Loucy (cell line): ENCODE measurements around the gene NSD2.

Experiments
- EZH2phosphoT487 ChIP-seq: fragments of 200-600 bp; IDR thresholded peaks from 2 replicates; pipeline ENCODE4 v1.6.1; 2018; ENCODE audit warnings: antibody characterized with exemption, mild to moderate bottlenecking, moderate library complexity, borderline replicate concordance
- TF ChIP-seq, protein P1 (sequence below): fragments of 200-600 bp; sonication (generic); conservative IDR thresholded peaks from 2 replicates; pipeline ENCODE4 v1.5.1; 2014; ENCODE audit warnings: mild to moderate bottlenecking, antibody characterized with exemption, low read length

DNA sequence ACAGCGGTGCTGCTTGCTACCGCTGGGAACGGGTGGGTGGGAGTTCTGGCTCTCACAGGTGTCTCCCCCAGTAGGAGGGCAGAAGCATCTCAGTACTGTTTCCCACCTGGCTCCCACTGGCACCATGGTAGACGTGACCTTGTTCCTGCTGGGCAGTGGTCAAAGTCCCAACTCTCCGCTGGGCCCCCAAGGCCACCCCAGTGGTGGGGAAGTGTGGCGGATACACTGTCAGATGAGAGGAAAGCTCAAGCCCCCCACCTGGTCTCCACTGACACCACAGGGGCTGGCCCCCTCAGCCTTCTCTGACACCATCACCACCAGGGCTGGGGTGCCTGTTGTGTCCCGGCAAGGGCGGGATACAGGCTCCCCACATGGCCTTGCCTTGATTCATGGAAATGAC lies 39.9 kb upstream of the NSD2 start:
- TF ChIP-seq, protein P1, sequence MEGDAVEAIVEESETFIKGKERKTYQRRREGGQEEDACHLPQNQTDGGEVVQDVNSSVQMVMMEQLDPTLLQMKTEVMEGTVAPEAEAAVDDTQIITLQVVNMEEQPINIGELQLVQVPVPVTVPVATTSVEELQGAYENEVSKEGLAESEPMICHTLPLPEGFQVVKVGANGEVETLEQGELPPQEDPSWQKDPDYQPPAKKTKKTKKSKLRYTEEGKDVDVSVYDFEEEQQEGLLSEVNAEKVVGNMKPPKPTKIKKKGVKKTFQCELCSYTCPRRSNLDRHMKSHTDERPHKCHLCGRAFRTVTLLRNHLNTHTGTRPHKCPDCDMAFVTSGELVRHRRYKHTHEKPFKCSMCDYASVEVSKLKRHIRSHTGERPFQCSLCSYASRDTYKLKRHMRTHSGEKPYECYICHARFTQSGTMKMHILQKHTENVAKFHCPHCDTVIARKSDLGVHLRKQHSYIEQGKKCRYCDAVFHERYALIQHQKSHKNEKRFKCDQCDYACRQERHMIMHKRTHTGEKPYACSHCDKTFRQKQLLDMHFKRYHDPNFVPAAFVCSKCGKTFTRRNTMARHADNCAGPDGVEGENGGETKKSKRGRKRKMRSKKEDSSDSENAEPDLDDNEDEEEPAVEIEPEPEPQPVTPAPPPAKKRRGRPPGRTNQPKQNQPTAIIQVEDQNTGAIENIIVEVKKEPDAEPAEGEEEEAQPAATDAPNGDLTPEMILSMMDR, result no peak
- no peak for TF ChIP-seq EZH2phosphoT487
